Kidney tubule cell (primary cell): ENCODE results near the gene MAN1B1.
A peak's percentile ranks its signal among the peaks of the same experiment; 100 is the strongest.

Experiments used
- DNase-seq: peaks from one replicate; pipeline ENCODE4 v3.0.0-alpha.2; 2018; ENCODE audit warnings: low spot score

The MAN1B1 gene

DNA sequence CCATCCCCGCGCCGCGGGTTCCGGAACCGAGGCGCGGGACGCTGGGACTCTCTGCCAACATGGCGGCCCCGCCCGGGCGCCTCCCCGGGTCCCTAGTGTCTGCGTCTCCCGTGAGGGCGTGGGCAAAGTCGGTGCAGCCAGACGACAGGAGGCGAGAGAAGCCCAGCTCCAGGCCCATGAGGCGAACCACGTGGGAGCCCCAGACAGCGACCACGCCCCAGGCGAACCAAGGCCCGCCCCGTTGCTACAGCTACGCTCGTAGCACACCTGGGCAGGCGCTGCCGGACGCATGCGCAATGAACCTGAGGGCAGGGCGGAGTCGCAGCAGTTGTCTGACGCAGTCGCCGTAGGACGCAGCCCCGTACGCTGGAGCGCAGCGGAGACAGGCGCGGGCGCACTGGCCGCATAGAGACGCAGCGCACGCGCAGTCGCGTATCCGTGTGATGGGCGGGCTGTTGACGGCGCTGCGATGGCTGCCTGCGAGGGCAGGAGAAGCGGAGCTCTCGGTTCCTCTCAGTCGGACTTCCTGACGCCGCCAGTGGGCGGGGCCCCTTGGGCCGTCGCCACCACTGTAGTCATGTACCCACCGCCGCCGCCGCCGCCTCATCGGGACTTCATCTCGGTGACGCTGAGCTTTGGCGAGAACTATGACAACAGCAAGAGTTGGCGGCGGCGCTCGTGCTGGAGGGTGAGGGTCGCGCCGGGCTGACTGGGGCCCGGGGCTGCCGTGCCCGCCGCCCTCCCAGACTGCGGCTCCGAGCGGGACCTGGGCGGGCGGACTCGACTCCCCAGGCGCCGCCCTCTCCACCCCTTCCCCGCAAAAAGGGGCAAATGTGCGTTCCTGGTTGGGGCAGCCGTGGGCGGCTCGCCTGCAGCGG, at the start of gene MAN1B1:
MAN1B1 (plus strand) TSS at position 455 of the 878 bp plus-strand sequence; CDS start at position 470, 15 bp downstream.
- DNase-seq = peak; percentile 100

DNA sequence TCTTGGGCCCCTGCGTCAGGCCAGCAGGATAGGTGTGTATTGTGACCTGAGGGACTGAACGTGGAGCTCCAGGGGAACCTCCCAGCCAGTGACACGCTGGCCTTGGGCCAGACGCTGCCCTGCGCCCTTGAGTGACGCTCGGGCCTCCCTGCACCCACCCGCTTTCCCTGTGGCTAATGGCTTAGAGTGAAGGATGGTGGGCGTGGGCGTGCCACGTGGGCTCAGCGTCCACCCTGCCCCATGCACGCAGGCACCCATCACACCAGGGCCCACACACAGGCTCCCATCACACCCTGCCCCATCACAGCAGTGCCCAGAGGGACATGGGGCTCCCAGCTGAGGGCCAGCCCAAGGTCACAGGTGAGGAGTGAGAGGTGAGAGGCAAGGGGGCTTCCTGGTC, 49.8 kb upstream of the MAN1B1 start:
- no peak for DNase-seq

DNA sequence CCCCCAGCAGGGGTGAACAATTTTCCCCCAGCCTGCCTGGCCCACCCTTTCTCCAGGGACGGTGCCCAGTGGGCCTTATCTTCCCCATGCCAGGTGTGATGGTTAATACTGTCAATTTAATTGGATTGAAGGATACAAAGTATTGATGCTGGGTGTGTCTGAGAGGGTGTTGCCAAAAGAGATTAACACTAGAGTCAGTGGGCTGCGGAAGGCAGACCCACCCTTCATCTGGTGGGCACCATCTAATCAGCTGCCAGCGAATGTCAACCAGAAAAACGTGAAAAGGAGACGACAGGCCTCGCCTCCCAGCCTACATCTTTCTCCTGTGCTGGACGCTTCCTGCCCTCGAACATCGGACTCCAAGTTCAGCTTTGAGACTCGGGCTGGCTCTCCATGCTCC, 49.3 kb upstream of the MAN1B1 start:
- no peak for DNase-seq

DNA sequence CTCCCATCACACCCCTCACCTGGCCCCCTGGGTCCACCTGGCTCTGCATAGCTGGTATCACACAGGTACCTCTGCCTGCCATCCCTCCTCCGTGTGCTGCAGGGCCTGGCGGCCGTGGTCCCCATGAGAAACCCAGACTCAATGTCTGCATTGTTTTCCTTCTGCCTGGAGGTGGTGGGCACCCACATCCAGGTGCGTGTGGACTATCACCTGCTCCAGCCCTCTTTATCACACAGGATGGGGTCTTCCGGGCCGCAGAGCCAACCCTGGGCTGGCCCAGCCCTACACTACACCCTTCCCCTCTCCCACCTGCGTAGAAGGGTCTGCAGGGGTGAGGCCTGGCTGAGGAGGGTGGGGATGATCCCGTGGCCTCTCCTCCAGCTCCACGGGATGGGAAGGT, 47.9 kb upstream of the MAN1B1 start:
- DNase-seq = no peak

DNA sequence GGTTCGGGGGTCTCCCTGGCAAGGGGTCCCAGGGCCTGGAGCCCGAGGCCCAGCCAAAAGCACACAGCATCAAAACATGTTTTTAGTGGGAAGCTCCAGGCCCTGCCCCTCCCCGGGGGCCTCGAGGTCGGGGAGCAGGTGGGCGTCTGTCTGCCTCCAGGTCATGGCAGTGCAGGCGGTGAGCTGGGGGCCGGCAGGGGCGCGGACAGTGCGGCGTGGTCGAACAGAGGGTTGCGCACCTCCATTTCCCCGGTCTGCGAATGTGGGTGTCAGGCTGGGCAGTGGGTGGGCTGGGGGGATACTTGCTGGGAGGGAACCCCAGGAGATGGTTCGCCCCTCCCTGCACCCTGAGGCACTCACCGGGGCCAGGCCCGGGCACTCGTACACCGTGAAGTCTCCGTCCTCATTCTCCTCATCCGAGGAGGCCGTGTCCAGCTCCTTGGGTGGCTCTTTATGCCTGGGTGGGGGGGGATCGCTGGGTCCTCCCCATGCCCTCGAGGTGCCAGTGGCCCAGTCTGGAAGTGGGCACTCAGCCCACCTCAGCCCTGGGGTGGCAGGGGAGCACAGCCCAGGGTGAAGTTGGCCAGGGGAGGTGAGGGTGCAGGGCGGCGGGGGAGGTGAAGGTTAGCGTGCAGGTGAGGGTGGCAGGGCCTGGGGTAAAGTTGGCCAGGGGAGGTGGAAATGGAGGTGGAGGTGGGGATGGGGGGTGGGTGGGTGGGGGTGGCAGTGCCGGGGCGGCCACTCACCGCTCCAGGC, 47.0 kb upstream of the MAN1B1 start:
- no peak for DNase-seq

DNA sequence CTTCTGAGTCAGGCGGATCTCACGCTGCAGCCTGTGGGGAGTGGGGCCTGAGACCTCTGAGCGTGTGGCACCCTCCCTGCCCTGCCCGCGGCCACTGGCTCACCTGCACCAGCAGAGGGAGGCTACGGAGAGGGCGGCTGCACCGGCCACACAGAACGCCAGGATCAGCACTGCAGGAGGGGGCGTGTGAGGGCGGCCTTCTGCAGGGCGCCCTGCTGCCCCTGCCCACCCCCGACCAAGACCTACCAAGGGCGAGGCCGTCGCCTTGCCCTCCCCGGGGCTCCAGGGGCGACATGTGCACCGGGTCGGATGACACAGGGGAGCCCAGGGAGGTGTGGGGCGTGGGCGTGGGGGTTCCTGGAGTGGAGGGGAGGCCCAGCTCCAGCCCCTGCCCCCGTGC, 46.2 kb upstream of the MAN1B1 start:
- DNase-seq = no peak

DNA sequence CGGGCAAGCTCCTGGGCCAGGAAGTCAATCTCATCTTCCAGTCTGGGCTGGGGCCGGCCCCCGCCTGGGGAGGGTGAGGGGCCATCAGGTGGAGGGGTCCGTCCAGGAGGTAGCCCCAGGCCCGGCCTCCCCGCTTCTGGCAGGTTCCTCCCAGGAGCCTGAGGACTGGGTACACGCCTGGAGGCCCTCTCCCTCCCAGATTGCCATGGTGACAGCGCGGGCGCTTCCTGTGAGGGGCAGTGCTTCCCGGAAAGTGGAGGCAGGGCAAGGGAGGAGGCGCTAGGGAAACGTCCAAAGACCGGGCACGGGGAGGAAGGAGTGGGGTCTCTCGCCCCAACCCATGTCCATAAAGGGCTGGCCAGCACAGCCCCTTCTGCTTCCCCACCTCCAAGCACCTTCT, 45.7 kb upstream of the MAN1B1 start:
- DNase-seq = no peak

DNA sequence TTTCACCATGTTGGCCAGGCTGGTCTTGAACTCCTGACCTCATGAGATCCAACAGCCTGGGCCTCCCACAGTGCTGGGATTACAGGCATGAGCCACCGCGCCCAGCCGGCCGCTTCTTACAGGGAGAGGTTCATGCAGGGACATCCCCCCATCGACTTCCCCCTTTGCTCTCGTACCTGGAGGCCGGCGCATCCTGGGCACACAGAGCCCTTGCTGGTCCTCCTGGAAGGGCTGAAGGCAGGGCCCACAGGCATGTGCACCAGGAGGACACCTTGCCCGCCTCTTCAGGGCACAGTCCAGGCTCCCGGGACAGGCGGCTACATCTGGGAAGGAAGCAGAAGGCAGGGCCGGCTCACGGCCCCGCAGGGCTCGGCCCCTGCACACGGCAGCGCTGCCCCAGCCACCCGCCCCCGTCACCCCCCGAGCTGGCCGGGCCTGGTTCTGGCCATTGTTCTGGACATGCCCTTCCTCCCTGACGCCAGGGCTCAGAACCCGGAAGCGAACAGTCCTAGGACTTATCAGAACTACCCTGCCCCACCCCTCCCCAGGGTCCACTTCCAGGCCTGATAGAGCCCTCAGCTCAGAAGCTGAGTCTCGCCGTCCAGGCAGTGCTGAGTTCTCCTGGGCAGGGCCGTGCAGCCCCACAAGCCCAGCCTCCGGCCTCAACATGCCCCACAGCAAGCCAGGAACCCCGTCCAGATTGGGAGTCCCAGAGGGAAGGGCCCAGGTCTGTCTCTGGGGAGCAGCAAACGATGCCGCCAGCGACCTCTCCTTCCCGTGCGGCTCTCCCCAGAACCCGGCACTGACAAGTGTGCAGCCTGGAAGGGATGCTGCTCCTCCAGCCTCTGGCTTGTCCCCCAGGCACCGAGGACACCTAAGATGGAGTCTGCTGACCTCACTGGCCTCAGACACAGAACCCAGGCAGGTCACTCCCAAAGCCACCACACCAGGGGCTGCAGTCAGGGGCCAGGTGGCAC, 43.7 kb upstream of the MAN1B1 start:
- DNase-seq = no peak

DNA sequence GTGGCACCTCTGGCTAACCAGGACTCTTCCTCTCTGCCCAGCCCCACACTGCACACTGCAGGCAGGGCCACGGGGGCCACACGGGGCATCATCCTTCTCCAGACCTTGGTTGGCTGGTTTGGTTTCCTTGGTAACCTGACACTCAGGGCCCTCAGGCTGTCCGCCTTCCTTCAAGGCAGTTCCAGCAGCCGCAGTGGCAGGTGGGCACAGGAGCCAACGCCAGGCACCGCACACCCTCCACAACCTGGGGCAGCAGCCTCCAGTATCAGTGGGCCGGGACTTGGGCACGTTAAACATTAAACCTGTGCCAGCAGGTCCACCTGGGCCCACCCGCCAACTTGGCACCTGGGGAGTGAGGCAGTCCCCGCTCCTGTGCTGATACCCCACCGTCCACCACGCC, 42.7 kb upstream of the MAN1B1 start:
- peak; percentile 29 for DNase-seq

DNA sequence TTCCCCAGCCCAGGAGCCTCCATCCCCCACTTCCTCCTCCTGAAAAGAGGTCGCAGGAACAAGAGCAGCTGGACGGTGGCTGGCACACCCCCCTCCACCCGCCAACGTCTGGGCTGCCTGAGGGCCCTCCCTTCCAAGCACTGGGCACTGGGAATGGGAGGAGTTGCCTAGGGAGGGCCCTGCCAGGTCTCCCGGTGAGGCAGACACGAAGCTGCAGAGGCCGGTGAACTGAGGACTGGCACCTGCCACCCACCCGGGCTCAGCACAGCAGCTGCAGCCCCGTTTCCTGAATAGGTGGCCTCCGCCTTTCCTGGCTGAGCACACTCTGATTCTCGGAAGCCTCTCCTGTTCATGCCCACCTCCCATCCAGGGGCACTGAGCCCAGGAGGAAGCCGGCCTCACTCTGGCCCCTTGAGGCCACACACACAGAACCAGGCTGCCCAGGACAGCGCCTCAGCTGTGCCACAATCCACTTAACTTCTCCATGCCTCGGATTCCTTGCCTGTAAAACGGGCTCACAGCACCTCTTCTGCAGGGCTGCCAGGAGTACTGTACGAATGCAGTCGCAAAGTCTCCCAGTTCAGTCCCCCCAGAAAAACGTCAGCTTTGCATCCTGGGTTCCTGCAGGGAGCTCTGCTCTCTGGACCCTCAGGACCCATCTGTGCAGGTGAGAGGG, 42.1 kb upstream of the MAN1B1 start:
- peak; percentile 76 for DNase-seq

DNA sequence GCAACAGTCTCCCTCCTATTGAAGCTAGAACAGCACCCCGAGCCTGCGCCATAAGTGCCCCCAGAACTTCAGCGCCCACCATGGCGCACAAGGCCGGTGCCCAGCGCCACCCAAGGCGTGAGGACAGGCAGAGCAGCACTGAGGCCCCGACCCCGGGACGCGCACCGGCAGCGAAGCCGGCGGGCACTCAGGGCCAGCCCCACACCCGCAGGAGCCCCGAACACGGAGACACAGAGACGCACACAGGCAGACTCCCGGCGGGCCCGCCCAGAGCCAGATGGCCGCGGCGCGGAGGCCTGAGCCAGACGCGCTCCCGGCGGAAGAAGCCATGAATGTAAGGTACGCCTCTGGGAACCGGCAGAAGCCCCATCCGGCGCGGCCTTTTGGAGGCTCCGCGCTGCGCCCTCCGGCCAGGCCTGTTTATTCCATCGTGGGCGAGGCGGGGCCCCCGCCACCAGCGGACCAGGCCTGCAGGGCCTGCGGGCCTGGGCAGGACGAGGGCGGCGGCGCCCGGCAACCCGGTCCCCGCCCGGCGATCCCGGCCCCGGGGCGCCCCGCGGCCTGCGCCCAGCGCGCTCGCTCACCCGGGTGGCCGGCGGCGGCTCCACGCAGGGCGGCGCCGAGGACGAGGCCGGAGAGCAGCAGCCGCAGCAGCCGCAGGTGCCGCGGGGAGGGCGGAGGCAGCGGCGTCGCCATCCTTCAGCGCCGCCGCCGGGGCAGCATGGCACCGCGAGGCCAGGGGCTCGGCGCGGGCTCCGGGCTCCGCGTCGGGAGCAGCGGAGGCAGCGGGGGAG, 41.3 kb upstream of the MAN1B1 start:
- peak; percentile 54 for DNase-seq

DNA sequence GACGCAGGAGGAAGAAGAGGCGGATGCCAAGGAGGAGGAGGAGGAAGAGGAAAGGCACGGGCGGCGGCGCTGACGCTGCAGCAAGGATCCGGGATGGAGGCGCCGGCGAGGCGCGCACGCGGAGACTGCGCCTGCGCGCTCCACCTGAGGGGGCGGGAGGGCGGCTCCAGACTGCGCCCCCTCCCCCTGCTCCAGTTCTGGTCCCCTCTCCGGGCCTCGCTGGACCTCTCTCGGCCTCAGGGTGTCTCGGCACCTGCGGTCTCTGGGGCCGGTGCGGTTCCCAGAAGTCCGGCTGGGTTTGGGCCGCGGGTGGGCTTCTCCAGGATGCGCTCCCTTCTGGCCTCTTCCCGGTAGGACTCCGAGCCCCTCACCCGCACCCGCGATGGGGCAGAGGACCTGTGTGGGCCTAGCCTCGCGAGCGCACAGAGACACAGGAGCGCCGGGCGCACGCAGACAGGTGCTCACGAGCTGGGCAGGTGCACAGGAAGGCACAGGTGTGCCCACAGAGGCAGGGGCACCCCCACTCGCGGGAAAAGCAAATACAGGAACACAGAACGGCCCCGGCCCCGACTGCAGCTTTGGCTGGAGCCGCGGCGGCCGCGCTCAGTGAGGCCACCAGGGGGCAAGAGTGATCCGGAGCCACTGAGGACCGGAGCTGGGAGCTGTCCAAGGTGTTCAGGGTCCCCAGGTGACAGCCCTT, 40.5 kb upstream of the MAN1B1 start, which contains the start of gene NPDC1:
NPDC1 (minus strand) TSS at position 90 of the 700 bp plus-strand sequence. CDS start 188 bp downstream, outside the sequence.
- peak; percentile 85 for DNase-seq

DNA sequence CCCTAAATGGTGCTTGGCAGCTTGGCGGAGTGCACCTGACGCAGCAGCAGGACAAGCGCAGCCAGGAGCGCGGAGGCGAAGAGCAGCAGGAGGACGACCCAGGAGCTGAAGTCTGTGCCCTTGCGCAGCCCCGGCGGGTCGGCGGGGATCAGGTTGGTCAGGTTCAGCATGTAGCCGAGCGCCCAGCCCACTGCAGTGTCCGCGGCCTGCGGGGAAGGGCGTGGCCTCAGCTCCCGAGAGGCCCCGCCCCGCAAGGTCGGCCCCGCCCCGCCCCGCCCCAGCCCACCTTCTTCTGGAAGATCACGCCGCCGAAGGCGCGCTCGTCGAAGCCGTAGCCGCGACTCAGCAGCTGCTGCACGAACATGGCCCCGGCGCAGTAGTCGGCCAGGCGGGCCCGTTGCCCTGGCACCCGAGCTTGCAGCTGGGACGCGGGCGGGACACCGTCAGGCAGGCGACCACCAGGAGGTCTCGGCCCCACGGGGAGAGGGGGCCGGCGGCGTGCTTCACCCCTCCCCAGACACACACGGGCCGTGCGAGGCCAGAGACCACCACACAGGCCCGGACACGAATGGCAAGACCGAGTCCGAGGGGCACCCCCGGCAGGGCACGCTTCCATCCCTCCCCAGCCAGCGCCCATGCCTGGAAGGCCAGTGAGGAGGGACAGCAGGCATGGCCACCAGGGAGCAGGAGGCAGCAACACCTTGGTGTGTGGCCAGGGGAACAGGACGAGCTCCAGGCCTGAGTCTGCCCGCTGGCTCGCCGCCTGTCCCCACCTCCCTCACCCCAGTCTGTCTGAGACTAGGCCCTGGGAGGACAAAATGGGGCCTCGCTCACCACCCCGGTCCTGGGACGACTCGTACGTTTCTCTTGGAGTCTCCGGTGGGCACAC, 37.9 kb upstream of the MAN1B1 start:
- DNase-seq = no peak

DNA sequence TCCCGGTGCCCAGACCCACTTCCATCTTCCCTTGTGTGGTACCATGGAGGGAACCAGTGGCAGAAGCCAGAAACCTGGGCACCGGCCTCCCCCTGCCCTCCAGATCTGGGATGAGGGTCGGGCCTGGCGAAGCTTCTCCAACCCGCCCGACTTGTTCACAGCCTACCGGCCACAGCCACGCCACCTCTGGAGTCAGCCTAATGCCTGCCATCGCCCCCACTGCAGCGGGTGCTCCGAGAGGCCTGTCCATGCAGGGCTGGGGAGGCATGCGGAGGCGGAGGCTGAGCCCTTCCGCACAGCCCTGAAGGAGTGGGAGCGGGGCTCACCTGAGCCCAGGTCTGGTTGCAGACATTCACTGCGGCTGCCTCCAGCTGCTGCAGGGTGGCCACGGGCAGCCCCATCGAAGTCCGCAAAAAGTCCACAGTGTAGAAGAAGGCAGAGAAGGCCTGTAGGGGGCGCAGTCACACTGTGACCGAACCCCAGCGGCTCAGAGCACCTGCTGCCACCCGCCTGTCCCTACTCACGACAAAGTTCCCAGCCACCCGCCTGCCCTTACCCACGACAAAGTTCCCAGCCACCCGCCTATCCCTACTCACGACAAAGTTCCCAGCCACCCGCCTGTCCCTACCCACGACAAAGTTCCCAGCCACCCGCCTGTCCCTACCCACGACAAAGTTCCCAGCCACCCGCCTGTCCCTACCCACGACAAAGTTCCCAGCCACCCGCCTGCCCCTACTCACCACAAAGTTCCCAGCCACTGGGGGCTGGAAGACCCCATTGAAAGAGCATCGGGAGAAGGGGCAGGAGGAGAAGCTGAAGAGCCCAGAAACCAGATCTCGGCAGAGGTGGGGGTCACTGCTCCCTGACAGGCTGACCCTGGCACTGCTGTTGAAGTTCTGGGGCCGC, 37.0 kb upstream of the MAN1B1 start:
- DNase-seq = peak; percentile 60

DNA sequence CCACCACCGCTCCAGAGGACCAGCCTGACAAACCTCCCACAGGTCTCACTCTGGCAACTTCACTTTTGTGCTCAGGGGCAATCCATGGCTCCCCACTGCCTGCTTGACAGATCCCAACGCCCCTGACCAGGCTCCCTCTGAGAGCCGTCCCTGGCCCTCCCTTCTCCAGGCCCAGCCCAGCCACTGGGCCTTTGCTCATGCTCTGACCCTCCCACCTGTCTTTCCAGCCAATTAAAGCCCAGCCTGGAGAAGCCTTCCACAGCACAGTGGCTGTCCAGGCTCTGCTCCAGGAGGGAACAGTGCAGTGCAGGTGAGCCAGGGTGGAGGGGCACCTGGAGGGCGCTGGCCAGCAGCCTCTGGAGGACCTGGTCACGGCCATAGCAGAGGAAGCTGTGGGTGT, 36.2 kb upstream of the MAN1B1 start:
- no peak for DNase-seq

DNA sequence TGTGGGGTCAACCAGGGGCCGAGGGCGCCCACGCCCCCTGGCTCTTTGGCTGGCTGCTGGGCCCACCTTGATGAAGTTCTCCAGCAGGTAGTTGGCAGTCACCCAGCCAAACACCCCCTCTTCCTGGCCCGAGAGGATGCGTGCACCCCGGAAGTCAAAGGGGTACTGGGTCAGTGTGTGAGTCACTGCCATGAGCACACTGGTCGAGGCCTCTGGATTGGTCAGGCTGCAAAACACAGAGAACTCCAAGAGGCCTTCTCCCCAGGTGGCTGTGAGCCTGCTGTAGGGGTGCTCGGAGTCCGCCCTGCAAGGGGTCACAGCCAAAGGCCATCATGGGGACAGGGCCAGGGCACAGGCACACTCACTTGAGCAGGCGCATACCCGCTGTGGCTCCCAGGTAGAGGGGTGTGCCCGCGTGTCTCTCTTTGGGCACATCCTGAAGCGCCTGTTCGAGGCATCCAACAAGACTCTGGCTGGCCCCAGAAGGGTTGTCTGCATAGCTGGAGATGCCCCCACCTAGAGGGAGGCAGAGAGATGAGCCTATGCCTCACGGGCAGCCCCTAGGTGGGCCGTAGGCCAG, 35.5 kb upstream of the MAN1B1 start:
- DNase-seq = no peak

DNA sequence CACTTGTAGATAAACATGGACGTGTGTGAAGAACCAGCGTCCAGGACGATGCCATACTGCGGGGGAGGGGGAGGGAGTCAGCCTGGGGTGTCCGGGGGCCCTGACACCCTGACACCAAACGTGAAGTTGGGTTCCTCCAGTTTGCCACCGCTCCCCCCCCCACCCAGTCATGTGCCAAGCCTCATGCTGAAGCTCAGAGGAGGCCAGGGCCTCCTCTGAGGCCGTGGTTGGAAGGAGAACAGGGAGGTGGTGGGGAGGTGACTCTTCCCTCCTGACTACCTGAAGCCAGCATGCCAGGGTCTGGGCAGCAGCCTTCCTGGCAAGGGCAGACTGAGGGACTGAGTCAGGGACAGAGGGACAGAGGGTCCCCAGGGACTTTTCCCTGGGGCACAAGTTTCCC, 34.5 kb upstream of the MAN1B1 start:
- no peak for DNase-seq
